ENCODE measurements around the gene FOXI1.
A peak's percentile ranks its signal among the peaks of the same experiment; 100 is the strongest.

The FOXI1 gene

GRCh38 chr5:170105642-170106611 is at the start of gene FOXI1:
TSS of gene FOXI1 (plus strand) at chr5:170105897. CDS start at chr5:170105958, 61 bp downstream.
- peak; percentile 70 for DNase-seq

- DNase-seq, result no peak
Measured at GRCh38 chr5:170056561-170057267, 49.0 kb upstream of the FOXI1 start.

- no peak for DNase-seq
Measured at GRCh38 chr5:170057311-170057710, 48.4 kb upstream of the FOXI1 start.

- no peak for DNase-seq
Measured at GRCh38 chr5:170059221-170059620, 46.5 kb upstream of the FOXI1 start.

GRCh38 chr5:170067152-170067551 is 38.5 kb upstream of the FOXI1 start:
- DNase-seq, result no peak

- DNase-seq, result no peak
Measured at GRCh38 chr5:170067574-170068170, 38.0 kb upstream of the FOXI1 start.

- DNase-seq, result no peak
Measured at GRCh38 chr5:170069512-170069911, 36.2 kb upstream of the FOXI1 start.

GRCh38 chr5:170070556-170071412 is 34.9 kb upstream of the FOXI1 start:
- DNase-seq, result no peak

- no peak for DNase-seq
Measured at GRCh38 chr5:170071748-170072147, 33.9 kb upstream of the FOXI1 start.

- no peak for DNase-seq
Measured at GRCh38 chr5:170075696-170076095, 30.0 kb upstream of the FOXI1 start.

- no peak for DNase-seq
Measured at GRCh38 chr5:170076211-170076610, 29.5 kb upstream of the FOXI1 start.

GRCh38 chr5:170076739-170077138 is 29.0 kb upstream of the FOXI1 start:
- no peak for DNase-seq

GRCh38 chr5:170077526-170077925 is 28.2 kb upstream of the FOXI1 start:
- DNase-seq, result no peak

GRCh38 chr5:170078458-170078857 is 27.2 kb upstream of the FOXI1 start:
- no peak for DNase-seq

GRCh38 chr5:170078931-170079330 is 26.8 kb upstream of the FOXI1 start:
- DNase-seq, result no peak

- no peak for DNase-seq
Measured at GRCh38 chr5:170080217-170080616, 25.5 kb upstream of the FOXI1 start.

- DNase-seq, result no peak
Measured at GRCh38 chr5:170080786-170081445, 24.8 kb upstream of the FOXI1 start.

GRCh38 chr5:170081616-170082015 is 24.1 kb upstream of the FOXI1 start:
- no peak for DNase-seq

- no peak for DNase-seq
Measured at GRCh38 chr5:170082701-170083100, 23.0 kb upstream of the FOXI1 start.

- DNase-seq, result no peak
Measured at GRCh38 chr5:170087168-170087817, 18.4 kb upstream of the FOXI1 start.

- DNase-seq, result no peak
Measured at GRCh38 chr5:170092455-170093101, 13.1 kb upstream of the FOXI1 start.
